Measurements from ENCODE around the gene IGFBP3. TPM values are rescaled to one million over a fixed set of nuclear protein-coding genes. Genes with fewer than 3 reads are reported as not detected.

Gene IGFBP3
- total and polyA plus RNA-seq, 12 donors, result 32.1 to 183 (median 70.6) TPM

DNA sequence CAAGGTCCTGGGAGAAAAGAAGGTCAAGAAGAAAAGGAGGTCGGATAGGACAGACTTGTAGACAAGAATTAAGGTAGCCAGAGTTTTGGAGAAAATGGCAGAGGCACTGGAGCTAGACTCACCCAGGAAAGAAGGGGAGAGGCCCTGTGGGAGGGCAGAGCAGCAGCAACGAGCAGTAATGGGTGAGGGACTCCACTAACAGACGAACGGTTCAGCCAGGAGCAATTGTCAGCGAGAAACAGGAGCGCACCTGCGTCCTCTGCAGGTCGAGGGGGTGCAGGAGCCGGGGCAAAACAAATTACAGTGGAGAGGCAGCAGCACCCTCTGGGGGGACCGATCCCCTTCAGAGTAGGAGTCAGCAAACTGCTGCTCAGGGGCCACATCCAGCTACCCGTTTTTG, 18.5 kb upstream of the IGFBP3 start:
- DNase-seq (no peak), ATAC-seq (no peak)
- intact Hi-C loops (cut with DNase I), result no loop called here
- H3K27me3 ChIP-seq, result no peaks in the 10 kb centered on the region
- TF ChIP-seq, protein P1, sequence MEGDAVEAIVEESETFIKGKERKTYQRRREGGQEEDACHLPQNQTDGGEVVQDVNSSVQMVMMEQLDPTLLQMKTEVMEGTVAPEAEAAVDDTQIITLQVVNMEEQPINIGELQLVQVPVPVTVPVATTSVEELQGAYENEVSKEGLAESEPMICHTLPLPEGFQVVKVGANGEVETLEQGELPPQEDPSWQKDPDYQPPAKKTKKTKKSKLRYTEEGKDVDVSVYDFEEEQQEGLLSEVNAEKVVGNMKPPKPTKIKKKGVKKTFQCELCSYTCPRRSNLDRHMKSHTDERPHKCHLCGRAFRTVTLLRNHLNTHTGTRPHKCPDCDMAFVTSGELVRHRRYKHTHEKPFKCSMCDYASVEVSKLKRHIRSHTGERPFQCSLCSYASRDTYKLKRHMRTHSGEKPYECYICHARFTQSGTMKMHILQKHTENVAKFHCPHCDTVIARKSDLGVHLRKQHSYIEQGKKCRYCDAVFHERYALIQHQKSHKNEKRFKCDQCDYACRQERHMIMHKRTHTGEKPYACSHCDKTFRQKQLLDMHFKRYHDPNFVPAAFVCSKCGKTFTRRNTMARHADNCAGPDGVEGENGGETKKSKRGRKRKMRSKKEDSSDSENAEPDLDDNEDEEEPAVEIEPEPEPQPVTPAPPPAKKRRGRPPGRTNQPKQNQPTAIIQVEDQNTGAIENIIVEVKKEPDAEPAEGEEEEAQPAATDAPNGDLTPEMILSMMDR (IDR thresholded peaks at IDR 0.05), result no peak
- H3K4me1 ChIP-seq, result no peaks in the 10 kb centered on the region
- H3K9me3 ChIP-seq, result no peaks in the 10 kb centered on the region
- WGBS, 2 donors, result 97 to 98% methylated on average over 11 of the region's 11 CpGs
- H3K36me3 ChIP-seq, result no peaks in the 10 kb centered on the region
- H3K4me3 ChIP-seq, result no peak overlapping the region
- no peak overlapping the region for H3K27ac ChIP-seq

DNA sequence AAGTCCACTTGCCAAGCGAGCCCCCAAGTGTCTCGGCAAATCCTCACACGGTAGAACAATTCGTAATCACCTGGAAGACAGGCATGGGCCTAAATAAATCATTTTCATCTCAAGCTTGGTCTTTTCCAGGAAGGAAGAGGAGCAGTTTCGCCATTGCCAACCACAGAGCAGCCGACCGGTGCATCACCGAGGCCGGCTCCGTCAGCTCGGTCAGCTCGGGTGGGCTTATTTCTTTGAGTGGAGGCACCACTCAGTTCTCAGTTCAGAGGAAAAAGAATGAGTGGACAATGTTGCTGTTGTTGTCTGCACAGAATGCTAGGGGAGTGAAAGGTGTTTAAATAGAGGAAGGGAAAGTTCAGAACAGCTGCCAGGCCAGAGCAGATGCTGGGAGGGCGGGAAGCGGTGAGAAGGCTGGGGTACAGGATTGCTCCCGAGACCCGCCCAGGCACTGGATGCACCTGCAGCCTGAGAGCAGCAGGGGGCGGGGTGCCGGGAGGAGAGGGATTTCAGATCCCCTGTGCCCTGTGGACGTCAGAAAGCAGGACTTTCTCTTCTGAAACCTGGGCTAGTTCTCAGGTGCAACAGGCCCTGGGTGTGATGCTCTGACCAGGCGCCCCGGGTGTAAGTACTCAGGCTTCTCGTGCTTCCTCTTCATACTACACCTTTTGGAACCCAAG, 17.7 kb upstream of the IGFBP3 start:
- DNase-seq (no peak), ATAC-seq (no peak)
- Histone ChIP-seq H3K9me3 (no peaks in the 10 kb centered on the region), H3K36me3 (no peaks in the 10 kb centered on the region), H3K27me3 (no peaks in the 10 kb centered on the region), H3K27ac (no peak overlapping the region), H3K4me1 (no peaks in the 10 kb centered on the region), H3K4me3 (no peak overlapping the region)
- WGBS, 2 donors, result 89 to 90% methylated on average over 22 of the region's 22 CpGs
- TF ChIP-seq, protein P1 (IDR thresholded peaks at IDR 0.05), result peak in 2 of 9 donors; percentile 11 to 18
- intact Hi-C loops (cut with DNase I), result no loop called here

DNA sequence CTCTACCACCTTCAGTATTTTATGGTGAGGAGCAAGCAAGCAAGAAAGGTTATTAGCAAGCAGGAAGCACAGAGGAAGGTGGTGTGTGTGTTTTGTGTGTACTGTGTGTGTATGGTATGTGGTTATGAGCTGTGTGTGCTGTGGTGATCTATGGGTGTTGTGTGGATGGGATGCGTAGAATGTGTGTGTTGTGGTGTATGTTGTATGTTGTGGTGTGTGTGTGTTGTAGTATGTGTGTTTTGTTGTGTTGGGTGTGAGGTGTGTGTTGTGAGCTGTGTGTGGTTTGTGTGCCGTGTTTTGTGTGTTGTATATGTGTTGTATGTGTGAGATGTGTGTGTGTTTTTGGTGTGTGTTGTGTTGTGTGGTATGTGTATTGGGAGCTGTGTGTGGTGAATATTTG, 16.8 kb upstream of the IGFBP3 start:
- H3K4me3 ChIP-seq, result no peak overlapping the region
- ATAC-seq (no peak), DNase-seq (no peak)
- TF ChIP-seq, protein P1 (IDR thresholded peaks at IDR 0.05), result no peak
- WGBS, 2 donors, result 98 to 100% methylated on average over 2 of the region's 2 CpGs
- H3K9me3 ChIP-seq, result no peaks in the 10 kb centered on the region
- no peak overlapping the region for H3K27ac ChIP-seq
- H3K4me1 ChIP-seq, result no peaks in the 10 kb centered on the region
- no peaks in the 10 kb centered on the region for H3K36me3 ChIP-seq
- intact Hi-C loops (cut with DNase I), result no loop called here
- H3K27me3 ChIP-seq, result no peaks in the 10 kb centered on the region

DNA sequence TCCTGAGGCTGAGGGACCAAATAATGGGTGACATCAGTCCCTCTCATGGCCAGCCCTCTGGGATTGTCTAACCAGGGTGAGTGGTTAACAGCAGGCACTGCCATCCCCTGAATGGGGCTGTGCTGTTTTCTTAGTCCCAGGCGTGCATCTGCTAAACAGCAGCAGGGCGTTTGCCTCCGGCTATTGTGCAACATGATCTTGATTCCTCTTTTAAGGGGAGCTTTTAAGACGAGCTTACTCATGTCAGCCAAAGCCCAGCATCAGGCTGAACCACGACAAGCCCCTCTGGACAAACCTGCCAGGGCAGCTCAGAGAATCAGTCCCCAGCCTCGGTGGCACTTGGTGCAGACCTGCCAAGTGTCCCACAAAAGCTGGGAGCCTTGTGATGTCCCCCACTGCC, 16.2 kb upstream of the IGFBP3 start:
- DNase-seq (no peak), ATAC-seq (no peak)
- Histone ChIP-seq H3K9me3 (no peaks in the 10 kb centered on the region), H3K27me3 (no peaks in the 10 kb centered on the region), H3K36me3 (no peaks in the 10 kb centered on the region), H3K4me1 (no peaks in the 10 kb centered on the region), H3K27ac (no peak overlapping the region), H3K4me3 (no peak overlapping the region)
- TF ChIP-seq, protein P1 (IDR thresholded peaks at IDR 0.05), result no peak
- 75 to 77% methylated on average over 6 of the region's 6 CpGs for WGBS, 2 donors
- intact Hi-C loops (cut with DNase I), result no loop called here
